Glutamatergic neuron (in vitro differentiated cells): Measurements from ENCODE around the gene GALK2. TPM values are rescaled to one million over a fixed set of nuclear protein-coding genes. Genes with fewer than 3 reads are reported as not detected.
"Not testable (repeated sequence)": the region's sequence is repeated elsewhere in the genome, so short reads cannot be mapped to it uniquely, and the experiment has no call there.

Experiments used
- DNase-seq: peaks from one replicate; pipeline ENCODE4 v3.0.0; 2022
- H3K27ac Mint-ChIP-seq: one replicate; pipeline ENCODE4 v1.8.0; 2020; ENCODE audit warnings: mild to moderate bottlenecking, mixed read lengths, inconsistent platforms; ENCODE audit not compliant: unreplicated experiment
- H3K27me3 Mint-ChIP-seq: one replicate; pipeline ENCODE4 v1.8.0; 2020; ENCODE audit warnings: mild to moderate bottlenecking, moderate library complexity, mixed read lengths, inconsistent platforms; ENCODE audit not compliant: unreplicated experiment
- H3K36me3 Mint-ChIP-seq: one replicate; pipeline ENCODE4 v1.8.0; 2020; ENCODE audit warnings: mild to moderate bottlenecking, mixed read lengths, inconsistent platforms; ENCODE audit not compliant: unreplicated experiment
- H3K4me1 Mint-ChIP-seq: one replicate; pipeline ENCODE4 v1.8.0; 2020; ENCODE audit warnings: mild to moderate bottlenecking, low read depth, mixed read lengths, inconsistent platforms; ENCODE audit not compliant: unreplicated experiment
- H3K4me3 Mint-ChIP-seq: one replicate; pipeline ENCODE4 v1.8.0; 2020; ENCODE audit warnings: mild to moderate bottlenecking, mixed read lengths, inconsistent platforms; ENCODE audit not compliant: unreplicated experiment
- H3K9me3 Mint-ChIP-seq: one replicate; pipeline ENCODE4 v1.8.0; 2020; ENCODE audit warnings: mild to moderate bottlenecking, moderate library complexity, mixed read lengths, inconsistent platforms; ENCODE audit not compliant: unreplicated experiment
- CTCF ChIP-seq: fragments of 200-600 bp; sonication (generic); IDR thresholded peaks from one replicate; pipeline ENCODE4 v1.5.0; 2021; ENCODE audit not compliant: partially characterized antibody, unreplicated experiment
- total RNA-seq: library from RNA; stranded (reverse); fragmentation: NEBNext Ultra II Directional; extraction: Animal tissue kit (Norgen Biotek cat#: 25700); gene quantifications from one replicate; pipeline ENCODE4 v1.2.1, GENCODE V29; 2021; ENCODE audit not compliant: unreplicated experiment

The GALK2 gene
- total RNA-seq, 1 donor from 2014 or later = 19.9 TPM

- Mint-ChIP-seq H3K27me3 (peaks cover 3% of the 10 kb centered on the region), H3K4me1 (no peaks in the 10 kb centered on the region), H3K27ac (no peak overlapping the region), H3K4me3 (no peak overlapping the region), H3K36me3 (no peaks in the 10 kb centered on the region), H3K9me3 (peaks cover 5% of the 10 kb centered on the region)
- TF ChIP-seq CTCF = no peak
- DNase-seq = no peak
Observed at GRCh38 chr15:49191892-49192291, 21.8 kb downstream of the GALK2 start.

DNA sequence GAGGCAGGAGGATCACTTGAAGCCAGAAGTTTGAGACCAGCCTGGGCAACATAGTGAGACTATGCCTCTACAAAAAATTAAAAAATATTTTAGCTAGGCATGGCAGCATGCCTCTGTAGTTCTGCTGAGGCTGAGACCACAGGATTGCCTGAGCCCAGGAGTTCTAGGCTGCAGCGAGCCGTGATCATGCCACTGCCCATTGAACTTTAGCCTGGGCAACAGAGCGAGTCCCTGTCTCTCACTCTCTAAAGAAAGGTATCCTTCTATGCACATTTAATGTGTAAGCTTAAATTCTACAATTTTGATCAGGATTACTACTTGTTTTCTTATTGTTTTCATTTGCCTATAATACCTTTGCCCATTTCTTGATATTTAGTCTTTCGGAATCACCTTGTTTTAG is 26.8 kb downstream of the GALK2 start:
- Mint-ChIP-seq H3K27ac (no peak overlapping the region), H3K27me3 (no peaks in the 10 kb centered on the region), H3K9me3 (no peaks in the 10 kb centered on the region), H3K36me3 (no peaks in the 10 kb centered on the region), H3K4me3 (no peak overlapping the region), H3K4me1 (no peaks in the 10 kb centered on the region)
- TF ChIP-seq CTCF = no peak
- DNase-seq = no peak

GRCh38 chr15:49199666-49200065 is 29.6 kb downstream of the GALK2 start:
- H3K27ac Mint-ChIP-seq = no peak overlapping the region
- H3K4me1 Mint-ChIP-seq = no peaks in the 10 kb centered on the region
- DNase-seq = no peak
- TF ChIP-seq CTCF = no peak
- H3K27me3 Mint-ChIP-seq = no peaks in the 10 kb centered on the region
- H3K9me3 Mint-ChIP-seq = no peaks in the 10 kb centered on the region
- H3K4me3 Mint-ChIP-seq = no peak overlapping the region
- peaks cover 1% of the 10 kb centered on the region for H3K36me3 Mint-ChIP-seq

- H3K27ac Mint-ChIP-seq = no peak overlapping the region
- no peak for DNase-seq
- H3K27me3 Mint-ChIP-seq = no peaks in the 10 kb centered on the region
- H3K4me1 Mint-ChIP-seq = no peaks in the 10 kb centered on the region
- no peak overlapping the region for H3K4me3 Mint-ChIP-seq
- H3K9me3 Mint-ChIP-seq = no peaks in the 10 kb centered on the region
- H3K36me3 Mint-ChIP-seq = peaks cover 8% of the 10 kb centered on the region
- TF ChIP-seq CTCF = no peak
Observed at GRCh38 chr15:49200347-49200746, 30.3 kb downstream of the GALK2 start.

- H3K27me3 Mint-ChIP-seq, H3K4me3 Mint-ChIP-seq, H3K4me1 Mint-ChIP-seq, H3K27ac Mint-ChIP-seq, DNase-seq, H3K9me3 Mint-ChIP-seq: not testable (repeated sequence)
- peaks cover 44% of the 10 kb centered on the region for H3K36me3 Mint-ChIP-seq
Observed at GRCh38 chr15:49208102-49208501, 38.1 kb downstream of the GALK2 start.

- no peak for DNase-seq
- TF ChIP-seq CTCF = no peak
- Mint-ChIP-seq H3K4me3 (no peak overlapping the region), H3K27me3 (peaks cover 2% of the 10 kb centered on the region), H3K4me1 (no peaks in the 10 kb centered on the region), H3K9me3 (peaks cover 4% of the 10 kb centered on the region), H3K27ac (no peak overlapping the region), H3K36me3 (peaks cover 21% of the 10 kb centered on the region)
Observed at GRCh38 chr15:49212897-49213296, 42.9 kb downstream of the GALK2 start.
